Astrocyte (in vitro differentiated cells and primary cell): ENCODE data around the gene ACAD11. TPM values are rescaled to one million over a fixed set of nuclear protein-coding genes. Genes with fewer than 3 reads are reported as not detected.

Experiments used
- DNase-seq: peaks from one replicate; pipeline ENCODE4 v3.0.0-alpha.2; 2010; ENCODE audit warnings: low read depth
- FAIRE-seq: peaks from 2 replicates; lab custom pipeline; 2011; peaks lifted over from hg19 to GRCh38; lab: Jason Lieb, UNC
- H2AFZ ChIP-seq: 2 replicates; pipeline ENCODE4 v1.6.0; 2012; ENCODE audit warnings: low read depth, low read length, inconsistent platforms
- H3K27ac ChIP-seq: 2 replicates; pipeline ENCODE4 v1.5.1; 2011; ENCODE audit warnings: low read depth, low read length, inconsistent platforms
- H3K27me3 ChIP-seq: 2 replicates; pipeline ENCODE4 v1.6.0; 2011; ENCODE audit warnings: low read length, inconsistent platforms; ENCODE audit not compliant: insufficient read depth
- H3K36me3 ChIP-seq: 2 replicates; pipeline ENCODE4 v1.5.1; 2011; ENCODE audit warnings: low read length, inconsistent platforms; ENCODE audit not compliant: insufficient read depth
- H3K4me1 ChIP-seq: 2 replicates; pipeline ENCODE4 v1.5.1; 2011; ENCODE audit warnings: low read length, inconsistent platforms; ENCODE audit not compliant: insufficient read depth
- H3K4me2 ChIP-seq: 2 replicates; pipeline ENCODE4 v1.6.0; 2012; ENCODE audit warnings: low read length, inconsistent platforms
- H3K4me3 ChIP-seq: 2 replicates; pipeline ENCODE4 v1.5.1; 2011; ENCODE audit warnings: low read depth, mild to moderate bottlenecking, low read length, inconsistent platforms; ENCODE audit not compliant: insufficient read depth
- H3K79me2 ChIP-seq: 2 replicates; pipeline ENCODE4 v1.6.0; 2012; ENCODE audit warnings: mild to moderate bottlenecking, low read length, inconsistent platforms; ENCODE audit not compliant: insufficient read depth
- H3K9ac ChIP-seq: 2 replicates; pipeline ENCODE4 v1.6.0; 2012; ENCODE audit warnings: mild to moderate bottlenecking, low read length, inconsistent platforms
- H3K9me3 ChIP-seq: 2 replicates; pipeline ENCODE4 v1.5.1; 2012; ENCODE audit warnings: low read depth, mild to moderate bottlenecking, low read length, inconsistent platforms; ENCODE audit not compliant: insufficient read depth
- H4K20me1 ChIP-seq: 2 replicates; pipeline ENCODE4 v1.6.0; 2012; ENCODE audit warnings: low read length, inconsistent platforms; ENCODE audit not compliant: insufficient read depth
- H3K27ac Mint-ChIP-seq: one replicate; pipeline ENCODE4 v1.8.0; 2021; ENCODE audit warnings: mild to moderate bottlenecking, mixed read lengths; ENCODE audit not compliant: unreplicated experiment
- H3K27me3 Mint-ChIP-seq: one replicate; pipeline ENCODE4 v1.8.0; 2021; ENCODE audit warnings: low read depth, mixed read lengths; ENCODE audit not compliant: unreplicated experiment
- H3K36me3 Mint-ChIP-seq: one replicate; pipeline ENCODE4 v1.8.0; 2021; ENCODE audit warnings: low read depth, mixed read lengths; ENCODE audit not compliant: unreplicated experiment
- H3K4me1 Mint-ChIP-seq: one replicate; pipeline ENCODE4 v1.8.0; 2021; ENCODE audit warnings: low read depth, mixed read lengths; ENCODE audit not compliant: unreplicated experiment
- H3K4me3 Mint-ChIP-seq: one replicate; pipeline ENCODE4 v1.8.0; 2021; ENCODE audit warnings: mild to moderate bottlenecking, moderate library complexity, mixed read lengths; ENCODE audit not compliant: unreplicated experiment
- H3K9me3 Mint-ChIP-seq: one replicate; pipeline ENCODE4 v1.8.0; 2021; ENCODE audit warnings: mild to moderate bottlenecking, mixed read lengths; ENCODE audit not compliant: unreplicated experiment
- CTCF ChIP-seq: IDR thresholded peaks from 2 replicates; pipeline ENCODE4 v1.5.1; 2011; ENCODE audit warnings: low read depth, mild to moderate bottlenecking, inconsistent platforms, low read length, moderate library complexity; ENCODE audit not compliant: insufficient read depth
- EZH2 ChIP-seq: IDR thresholded peaks from 2 replicates; pipeline ENCODE4 v1.6.1; 2012; ENCODE audit warnings: mild to moderate bottlenecking, low read length, inconsistent platforms; ENCODE audit not compliant: insufficient read depth
- total RNA-seq: library from RNA; stranded (reverse); gene quantifications from 2 replicates; pipeline ENCODE4 v1.2.1, GENCODE V29; 2021

Gene ACAD11
- total RNA-seq, 1 donor from 2014 or later, result 13.0 TPM

- Mint-ChIP-seq H3K27me3 (no peaks in the 10 kb centered on the region), H3K9me3 (peaks cover 2% of the 10 kb centered on the region), H3K27ac (no peak overlapping the region), H3K4me1 (no peaks in the 10 kb centered on the region), H3K4me3 (no peak overlapping the region), H3K36me3 (peaks cover 5% of the 10 kb centered on the region)
- no peaks in the 10 kb centered on the region for H3K27me3 ChIP-seq
- H3K36me3 ChIP-seq, result no peaks in the 10 kb centered on the region
- FAIRE-seq, result no peak
- no peaks in the 10 kb centered on the region for H3K9me3 ChIP-seq
- H3K4me3 ChIP-seq, result no peak overlapping the region
- no peak overlapping the region for H2AFZ ChIP-seq
- no peaks in the 10 kb centered on the region for H3K4me1 ChIP-seq
- H3K79me2 ChIP-seq, result no peaks in the 10 kb centered on the region
- H3K9ac ChIP-seq, result no peak overlapping the region
- H3K27ac ChIP-seq, result no peak overlapping the region
- no peak for DNase-seq
- H3K4me2 ChIP-seq, result no peak overlapping the region
- H4K20me1 ChIP-seq, result no peaks in the 10 kb centered on the region
- TF ChIP-seq EZH2, result no peak
These were observed 72.2 kb downstream of the ACAD11 start for GRCh38 chr3:132587401-132587800.

DNA sequence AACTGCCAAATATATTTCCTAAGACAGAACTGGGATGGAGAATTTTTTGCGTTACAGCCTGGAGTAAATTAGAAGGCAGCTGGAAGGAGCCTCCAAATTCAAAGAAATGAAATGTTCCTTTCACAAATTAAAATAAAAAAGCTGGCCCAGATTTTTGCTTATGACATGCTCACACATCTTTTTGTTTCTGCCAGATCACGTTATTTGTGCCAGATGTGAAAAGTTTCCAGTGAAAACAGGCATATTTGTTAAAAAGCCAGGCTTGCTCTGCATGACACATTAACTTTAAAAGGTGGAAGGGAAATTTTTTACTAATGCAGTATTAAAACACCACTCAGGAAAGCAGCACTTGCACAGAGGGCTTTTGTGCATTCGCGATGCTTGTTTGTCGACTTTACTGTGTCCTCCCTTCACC lies 85.8 kb downstream of the ACAD11 start:
- TF ChIP-seq EZH2, result no peak
- no peak for TF ChIP-seq CTCF
- H3K27ac ChIP-seq, result no peak overlapping the region
- H3K4me2 ChIP-seq, result no peak overlapping the region
- H3K4me1 ChIP-seq, result no peaks in the 10 kb centered on the region
- DNase-seq, result no peak
- H3K36me3 Mint-ChIP-seq, result peaks cover 6% of the 10 kb centered on the region
- H3K36me3 ChIP-seq, result no peaks in the 10 kb centered on the region
- no peak overlapping the region for H3K4me3 ChIP-seq
- no peak overlapping the region for H2AFZ ChIP-seq
- peaks cover 5% of the 10 kb centered on the region for H3K4me1 Mint-ChIP-seq
- no peaks in the 10 kb centered on the region for H3K79me2 ChIP-seq
- no peaks in the 10 kb centered on the region for H3K27me3 ChIP-seq
- no peak overlapping the region for H3K27ac Mint-ChIP-seq
- H4K20me1 ChIP-seq, result no peaks in the 10 kb centered on the region
- no peak overlapping the region for H3K4me3 Mint-ChIP-seq
- H3K9ac ChIP-seq, result no peak overlapping the region
- H3K9me3 ChIP-seq, result no peaks in the 10 kb centered on the region
- FAIRE-seq, result no peak
- H3K27me3 Mint-ChIP-seq, result no peaks in the 10 kb centered on the region
- H3K9me3 Mint-ChIP-seq, result peaks cover 6% of the 10 kb centered on the region

GRCh38 chr3:132570016-132570415 lies 89.6 kb downstream of the ACAD11 start:
- no peak overlapping the region for H3K9ac ChIP-seq
- H3K4me1 ChIP-seq, result no peaks in the 10 kb centered on the region
- no peak for DNase-seq
- no peaks in the 10 kb centered on the region for H3K27me3 Mint-ChIP-seq
- no peaks in the 10 kb centered on the region for H3K27me3 ChIP-seq
- H3K9me3 ChIP-seq, result no peaks in the 10 kb centered on the region
- no peak for FAIRE-seq
- H3K27ac Mint-ChIP-seq, result no peak overlapping the region
- peaks cover 6% of the 10 kb centered on the region for H3K9me3 Mint-ChIP-seq
- H4K20me1 ChIP-seq, result no peaks in the 10 kb centered on the region
- no peak overlapping the region for H3K4me3 ChIP-seq
- no peaks in the 10 kb centered on the region for H3K79me2 ChIP-seq
- H3K36me3 Mint-ChIP-seq, result peaks cover 4% of the 10 kb centered on the region
- no peak overlapping the region for H3K27ac ChIP-seq
- no peaks in the 10 kb centered on the region for H3K36me3 ChIP-seq
- no peak overlapping the region for H3K4me2 ChIP-seq
- TF ChIP-seq EZH2, result no peak
- no peak for TF ChIP-seq CTCF
- no peak overlapping the region for H2AFZ ChIP-seq
- H3K4me3 Mint-ChIP-seq, result no peak overlapping the region
- H3K4me1 Mint-ChIP-seq, result peaks cover 5% of the 10 kb centered on the region
